Limb (tissue), 2 donors: ENCODE measurements around the gene SRMS.

Experiments used
- DNase-seq, 2 donors: peaks; one replicate each; pipeline ENCODE4 v3.0.0-alpha.2; 2016; ENCODE audit errors: extremely low spot score in 2 of 2

Gene SRMS

GRCh38 chr20:63553933-63554290 lies 6.4 kb upstream of the SRMS start, which contains the start of gene FNDC11:
TSS of gene FNDC11 (plus strand) at chr20:63554159. CDS start at chr20:63555664, 1,505 bp downstream.
- DNase-seq = peak; percentile 14 to 72

- DNase-seq = peak; percentile 27 to 88
Observed at GRCh38 chr20:63553251-63553932, 5.8 kb upstream of the SRMS start.

DNA sequence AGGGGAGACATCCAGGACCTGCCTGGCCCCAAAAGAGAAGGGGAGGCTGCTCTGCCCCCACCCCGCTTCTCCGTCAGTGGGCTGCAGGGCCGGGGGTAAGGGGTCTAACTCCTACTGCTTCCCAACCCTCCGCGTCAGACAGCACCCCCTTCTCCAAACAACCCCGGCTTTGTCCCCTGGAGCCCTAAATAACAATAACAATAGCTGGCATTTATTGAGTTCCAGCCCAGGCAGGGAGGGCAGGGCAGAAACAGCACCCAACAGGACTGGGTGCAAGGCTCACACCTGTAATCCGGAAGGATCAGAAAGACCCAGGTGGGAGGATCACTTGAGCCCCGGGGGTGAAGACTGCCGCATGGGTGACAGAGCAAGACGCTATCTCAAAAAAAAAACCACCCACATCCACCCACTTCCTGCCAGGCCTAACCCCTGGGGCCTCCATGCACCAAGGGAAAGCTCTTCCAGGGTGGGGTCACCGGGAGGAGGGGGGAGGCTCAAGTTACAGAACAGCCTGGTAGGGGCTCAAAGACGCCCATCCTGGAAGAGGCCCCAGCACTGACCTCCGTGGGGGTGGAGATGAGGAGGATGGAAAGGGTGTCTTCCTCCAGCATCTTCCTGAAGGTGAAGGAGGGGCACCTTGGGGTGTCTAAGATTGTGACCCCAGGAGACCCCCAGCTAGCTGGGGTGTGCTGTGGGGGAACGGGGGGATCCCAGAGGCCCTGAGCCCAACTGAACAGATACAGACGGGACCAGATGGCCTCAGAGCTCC lies 5.1 kb upstream of the SRMS start:
- no peak for DNase-seq

- no peak for DNase-seq
Observed at GRCh38 chr20:63551068-63551467, 3.5 kb upstream of the SRMS start.

- no peak for DNase-seq
Observed at GRCh38 chr20:63549679-63550282, 2.2 kb upstream of the SRMS start.

DNA sequence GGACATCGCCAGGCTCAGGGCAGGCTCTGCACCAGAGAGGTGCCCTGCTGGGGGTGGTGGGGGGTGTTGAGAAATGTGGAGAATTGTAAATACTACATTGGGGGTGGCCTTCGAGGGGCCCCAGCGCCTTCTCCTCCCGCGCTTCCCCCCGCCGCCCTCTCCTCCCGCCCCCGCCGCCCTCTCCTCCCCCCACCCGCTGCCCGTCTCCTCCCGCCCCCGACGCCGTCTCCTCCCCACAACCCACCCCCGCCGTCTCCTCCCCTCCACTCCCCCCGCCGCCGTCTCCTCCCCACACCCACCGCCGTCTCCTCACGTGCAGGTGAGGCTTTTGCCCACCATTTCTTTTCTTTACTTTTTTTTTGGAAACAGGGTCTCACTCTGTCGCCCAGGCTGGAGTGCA lies 1.5 kb upstream of the SRMS start:
- DNase-seq = no peak

GRCh38 chr20:63548542-63548941 lies 993 bp upstream of the SRMS start:
- no peak for DNase-seq

- no peak for DNase-seq
Observed at GRCh38 chr20:63546956-63547724, 409 bp downstream of the SRMS start.

DNA sequence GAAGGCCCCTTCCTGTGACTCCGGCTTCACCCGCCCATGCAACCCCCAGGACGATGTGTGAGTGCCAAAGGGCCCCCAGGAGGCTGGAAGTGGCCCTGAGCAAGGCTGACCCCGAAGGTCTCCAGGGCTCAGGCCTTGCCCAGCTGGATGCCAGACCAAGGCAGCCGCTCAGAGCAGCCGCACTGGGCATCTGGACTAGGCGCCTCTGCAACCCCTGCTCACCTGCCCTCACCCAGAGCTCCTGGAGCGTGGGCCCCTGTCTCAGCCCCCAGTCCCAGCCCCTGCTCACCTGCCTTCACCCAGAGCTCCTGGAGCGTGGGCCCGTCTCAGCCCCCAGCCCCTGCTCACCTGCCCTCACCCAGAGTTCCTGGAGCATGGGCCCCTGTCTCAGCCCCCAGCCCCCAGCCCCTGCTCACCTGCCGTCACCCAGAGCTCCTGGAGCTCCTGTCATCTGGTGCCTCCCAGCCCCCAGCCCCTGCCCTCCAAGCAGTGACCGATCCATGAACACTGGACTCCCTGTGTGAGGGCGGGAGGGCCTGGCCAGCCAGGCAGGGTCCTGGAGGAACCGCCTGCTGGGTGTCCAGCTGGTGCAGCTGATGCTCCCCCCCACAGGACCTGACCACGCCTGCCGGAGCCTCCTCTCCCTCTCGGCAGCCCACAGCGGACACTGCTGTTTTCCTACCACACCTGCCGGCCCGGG lies 1.1 kb downstream of the SRMS start:
- no peak for DNase-seq

GRCh38 chr20:63545814-63546213 lies 1.7 kb downstream of the SRMS start:
- no peak for DNase-seq

- no peak for DNase-seq
Observed at GRCh38 chr20:63544958-63545516, 2.5 kb downstream of the SRMS start.

DNA sequence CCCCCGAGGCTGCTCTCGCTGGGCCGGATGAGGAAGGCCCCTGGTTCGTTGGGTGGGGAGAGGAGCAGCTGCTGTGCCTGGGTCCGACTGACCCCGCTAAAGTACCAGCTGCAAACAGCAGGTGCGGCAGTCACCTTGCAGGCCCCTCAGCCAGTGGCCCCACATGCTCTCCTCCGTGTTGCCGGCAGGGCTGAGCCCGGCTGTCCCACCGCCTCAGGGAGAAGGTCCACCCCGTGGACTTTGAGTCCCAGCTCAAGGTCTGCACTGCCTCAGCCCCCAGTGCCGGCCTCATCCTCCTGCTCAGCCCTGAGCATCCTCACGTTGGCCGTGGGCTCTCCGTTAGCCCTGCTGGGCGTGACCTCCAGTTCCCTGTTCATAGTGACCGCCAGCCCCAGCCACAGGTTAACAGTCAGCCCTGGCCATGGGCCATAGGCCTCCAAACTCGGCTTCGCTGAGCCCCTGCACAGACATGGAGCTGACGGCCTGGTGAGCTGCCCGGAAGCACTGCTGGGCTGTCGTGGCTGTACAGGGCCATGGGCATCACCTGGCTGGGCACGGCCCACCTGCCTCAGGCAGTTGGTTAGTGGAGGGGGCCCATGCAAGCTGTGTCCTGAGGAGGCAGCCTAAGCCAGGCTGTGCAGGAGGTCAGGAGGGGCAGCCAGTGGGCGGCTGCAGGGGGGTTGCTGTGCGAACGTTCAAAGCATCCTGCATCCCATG lies 3.1 kb downstream of the SRMS start:
- no peak for DNase-seq

GRCh38 chr20:63543733-63544132 lies 3.8 kb downstream of the SRMS start:
- no peak for DNase-seq

DNA sequence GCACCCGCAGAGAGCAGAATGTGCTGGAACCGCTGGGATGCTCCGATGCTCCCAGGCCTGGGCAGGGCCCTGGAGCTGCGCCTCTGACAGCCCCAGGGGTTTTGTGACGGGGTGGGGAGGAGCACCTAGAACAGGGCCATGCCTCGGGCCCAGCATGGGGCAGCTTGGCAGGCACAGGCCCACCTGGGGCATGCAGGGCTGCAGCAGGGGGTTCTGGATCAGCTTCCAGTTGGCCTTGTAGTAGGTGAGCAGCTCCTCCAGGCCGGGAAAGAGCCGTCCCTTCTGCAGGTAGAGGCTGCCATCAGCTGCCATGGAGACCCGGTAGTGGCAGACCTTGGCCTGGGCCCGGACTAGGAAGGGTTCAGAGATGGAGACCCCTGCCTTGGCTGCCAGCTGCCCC lies 4.4 kb downstream of the SRMS start:
- DNase-seq = no peak

DNA sequence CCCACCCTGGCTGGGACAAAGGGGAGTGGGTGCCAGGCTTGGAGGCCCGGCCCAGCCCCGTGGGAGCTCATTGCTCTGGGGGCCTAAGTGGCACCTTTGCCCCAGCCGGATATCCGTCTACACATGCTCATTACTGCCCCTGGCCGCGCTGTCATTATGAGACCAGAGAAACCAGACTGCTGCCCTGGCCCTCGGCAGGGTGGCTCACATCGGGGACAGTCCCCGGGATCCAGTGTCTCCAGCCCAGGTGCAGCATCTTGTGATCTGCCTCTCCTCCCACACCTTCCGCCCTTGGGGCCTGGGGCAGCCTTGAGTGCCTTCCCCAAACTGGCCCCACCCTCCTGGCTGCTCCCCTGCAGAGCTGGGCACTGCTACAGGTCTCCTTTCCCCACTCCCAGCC lies 4.9 kb downstream of the SRMS start:
- no peak for DNase-seq

DNA sequence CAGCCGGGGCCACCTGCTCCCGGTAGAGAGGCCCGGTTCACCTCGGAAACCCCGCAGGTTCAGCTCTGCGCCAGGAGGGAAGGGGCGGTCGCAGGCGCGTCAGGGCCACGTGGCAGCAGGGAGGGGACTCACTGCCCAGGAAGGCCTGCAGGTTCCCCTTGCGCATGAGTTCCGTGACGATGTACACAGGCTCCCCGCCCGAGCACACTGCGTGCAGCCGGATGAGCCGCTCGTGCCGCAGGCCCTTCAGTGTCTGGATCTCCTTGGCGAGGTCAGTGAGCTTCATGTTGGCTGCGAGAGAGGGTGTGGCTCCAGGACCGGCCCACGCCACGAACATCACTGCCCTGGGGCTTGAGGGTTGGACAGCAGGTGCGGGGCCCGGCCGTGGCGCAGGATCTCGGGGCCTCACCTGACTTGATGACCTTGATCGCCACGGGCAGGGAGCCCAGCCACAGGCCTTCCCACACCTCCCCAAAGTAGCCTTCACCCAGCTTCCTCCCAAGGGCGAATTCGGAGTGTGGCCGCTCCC lies 5.5 kb downstream of the SRMS start:
- no peak for DNase-seq

GRCh38 chr20:63541371-63541770 lies 6.2 kb downstream of the SRMS start:
- no peak for DNase-seq

GRCh38 chr20:63540417-63541186 lies 6.9 kb downstream of the SRMS start:
- no peak for DNase-seq
